ENCODE results near the gene UNC93A.
"Not testable (repeated sequence)": the region's sequence is repeated elsewhere in the genome, so short reads cannot be mapped to it uniquely, and the experiment has no call there.

UNC93A gene

GRCh38 chr6:167290786-167291622 is at the start of gene UNC93A:
UNC93A (plus strand) TSS chr6:167291315; CDS start chr6:167291490, 175 bp downstream.
- no peak for DNase-seq (ENCODE audit: low spot score)

GRCh38 chr6:167241321-167242134 is 49.6 kb upstream of the UNC93A start:
- not testable (repeated sequence) for DNase-seq (ENCODE audit: low spot score)

DNA sequence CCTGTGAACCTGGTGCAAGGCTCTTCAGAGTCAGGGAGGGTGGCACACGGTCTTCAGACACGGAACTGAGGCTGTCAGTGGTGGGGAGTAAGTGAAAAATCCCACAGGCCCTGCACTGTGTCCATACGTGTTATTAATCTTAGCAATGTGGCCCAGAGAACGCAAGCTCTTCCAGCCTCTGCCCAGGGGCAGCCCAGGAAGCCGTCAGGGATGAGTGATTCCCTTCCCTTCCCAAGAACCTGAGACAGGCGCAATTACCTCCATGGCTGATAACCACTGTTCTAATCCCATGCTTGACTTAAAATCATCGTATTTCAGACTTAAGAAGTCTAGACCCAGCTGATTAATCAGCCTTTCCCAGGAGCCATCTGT is 49.0 kb upstream of the UNC93A start:
- DNase-seq (ENCODE audit: low spot score), result not testable (repeated sequence)

DNA sequence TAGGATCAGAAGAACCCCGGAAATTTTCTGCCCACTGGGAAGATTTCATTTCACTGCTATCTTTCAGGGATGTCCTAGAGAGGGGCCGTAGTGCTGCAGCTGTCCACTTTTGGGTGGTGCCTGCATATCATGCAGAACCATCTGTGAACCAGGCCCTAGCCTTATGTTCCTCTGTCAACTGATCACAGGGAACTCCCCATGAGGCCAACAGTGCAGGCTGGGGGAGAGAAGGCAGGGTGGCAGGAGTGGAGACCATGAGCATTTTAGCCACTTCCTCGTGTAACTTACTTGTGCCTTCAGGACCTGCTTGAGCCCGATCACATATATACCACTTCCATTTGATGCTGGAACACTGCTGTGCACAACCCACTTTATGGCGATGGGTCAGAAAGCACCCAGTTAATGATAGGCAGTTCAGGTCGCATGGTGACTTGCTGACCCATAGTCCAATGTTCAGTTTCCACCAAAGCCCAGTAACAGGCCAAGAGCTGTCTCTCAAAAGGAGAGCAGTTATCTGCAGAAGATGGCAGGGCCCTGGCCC is 48.5 kb upstream of the UNC93A start:
- not testable (repeated sequence) for DNase-seq (ENCODE audit: low spot score)

DNA sequence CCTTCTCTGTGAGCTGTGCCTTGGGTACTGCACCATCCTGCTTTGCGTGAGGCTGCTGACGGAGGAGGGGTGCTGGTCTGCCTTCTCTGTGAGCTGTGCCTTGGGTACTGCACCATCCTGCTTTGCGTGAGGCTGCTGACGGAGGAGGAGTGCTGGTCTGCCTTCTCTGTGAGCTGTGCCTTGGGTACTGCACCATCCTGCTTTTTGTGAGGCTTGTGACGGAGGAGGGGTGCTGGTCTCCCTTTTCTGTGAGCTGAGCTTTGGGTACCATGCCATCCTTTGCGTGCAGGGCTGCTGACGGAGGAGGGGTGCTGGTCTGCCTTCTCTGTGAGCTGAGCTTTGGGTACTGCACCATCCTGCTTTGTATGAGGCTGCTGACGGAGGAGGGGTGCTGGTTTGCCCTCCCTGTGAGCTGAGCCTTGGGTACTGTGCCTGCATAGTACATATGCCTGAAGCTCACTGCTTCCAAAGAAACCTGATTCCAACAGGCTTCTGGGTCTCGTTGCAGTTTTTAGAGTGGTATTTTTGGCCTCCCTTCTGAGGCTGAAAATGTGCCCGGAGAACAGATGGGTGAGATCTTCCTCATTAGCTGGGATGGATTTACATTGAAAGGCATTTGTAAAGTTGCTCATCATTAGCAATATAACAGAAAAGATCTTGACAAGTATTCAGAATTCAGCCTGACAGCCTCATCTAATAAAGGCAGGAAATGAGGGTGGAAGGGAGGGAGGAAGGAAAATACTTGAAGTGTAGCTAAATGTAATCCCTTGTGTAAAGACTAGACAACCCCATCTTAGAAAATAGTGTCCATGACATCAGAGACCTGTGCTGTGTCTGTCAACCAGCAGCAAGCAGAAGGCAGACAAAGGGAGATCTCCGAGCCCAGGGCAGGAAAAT is 46.8 kb upstream of the UNC93A start:
- no peak for DNase-seq (ENCODE audit: low spot score)

GRCh38 chr6:167244991-167245390 is 46.1 kb upstream of the UNC93A start:
- no peak for DNase-seq (ENCODE audit: low spot score)

- no peak for DNase-seq (ENCODE audit: low spot score)
Measured at GRCh38 chr6:167245591-167245990, 45.5 kb upstream of the UNC93A start.

DNA sequence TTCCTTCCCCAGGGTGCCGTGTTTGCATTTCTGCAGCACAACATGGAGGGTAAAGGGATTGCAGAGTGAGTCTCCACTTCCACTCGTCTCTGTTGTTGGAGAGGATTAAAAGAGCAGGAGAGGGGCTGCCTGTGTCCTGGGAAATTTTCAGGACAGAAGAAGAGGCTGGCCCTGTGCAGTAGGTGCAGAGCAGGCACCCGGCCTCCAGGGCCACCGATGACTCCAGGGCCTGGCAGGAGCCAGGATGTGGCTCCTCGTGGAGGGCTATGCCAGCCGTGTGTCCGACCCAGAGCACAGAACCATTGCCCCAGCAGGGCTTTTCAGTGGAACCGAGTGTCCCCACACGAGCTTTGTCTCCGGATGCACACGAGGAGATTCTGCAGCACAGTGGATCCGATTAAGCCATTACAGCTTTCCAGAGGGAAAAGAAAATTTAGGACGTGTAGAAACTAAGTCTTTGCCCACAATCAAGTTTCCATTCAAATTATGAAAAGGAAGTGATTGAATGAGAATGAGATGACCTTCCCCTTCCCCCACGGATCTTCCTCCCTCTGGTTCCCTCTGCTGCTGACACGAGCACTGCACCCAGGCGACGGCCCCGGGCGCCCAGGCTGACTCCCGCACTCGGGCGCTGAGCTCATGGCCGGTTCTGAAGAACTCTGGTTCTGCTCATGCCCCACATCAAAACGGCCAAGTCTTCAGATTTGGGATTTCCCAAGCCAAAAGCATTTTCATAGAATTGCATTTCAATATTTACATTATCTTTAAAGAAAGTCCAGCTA is 43.1 kb upstream of the UNC93A start:
- no peak for DNase-seq (ENCODE audit: low spot score)

DNA sequence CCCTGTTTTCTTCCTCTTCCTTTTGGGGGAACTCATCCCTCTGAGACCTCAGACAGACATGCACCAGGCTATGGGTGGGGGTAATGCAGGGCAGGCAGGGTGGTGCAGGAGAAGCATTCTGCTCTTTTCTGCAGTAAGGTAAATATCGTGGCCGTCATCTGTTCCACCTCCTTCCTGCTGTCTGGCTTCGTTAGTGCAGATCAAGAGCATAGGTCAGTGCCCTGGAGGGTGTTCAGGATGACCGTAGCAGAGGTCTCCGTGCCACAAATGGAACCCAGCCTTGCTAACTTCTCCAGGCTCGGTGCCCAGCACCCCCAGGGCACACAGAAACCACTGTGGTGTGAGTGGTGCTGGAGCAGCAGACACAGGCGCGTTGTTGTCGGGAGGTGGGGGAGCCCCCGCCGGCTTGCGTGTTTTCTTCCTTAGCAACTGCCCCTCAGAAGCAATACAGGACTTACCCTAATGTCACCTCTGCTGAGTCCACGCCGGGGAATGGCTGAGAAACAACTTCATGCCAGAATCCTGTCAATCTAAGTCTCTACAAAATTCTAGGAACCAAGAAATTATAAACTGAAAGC is 42.1 kb upstream of the UNC93A start:
- DNase-seq (ENCODE audit: low spot score), result not testable (repeated sequence)

DNA sequence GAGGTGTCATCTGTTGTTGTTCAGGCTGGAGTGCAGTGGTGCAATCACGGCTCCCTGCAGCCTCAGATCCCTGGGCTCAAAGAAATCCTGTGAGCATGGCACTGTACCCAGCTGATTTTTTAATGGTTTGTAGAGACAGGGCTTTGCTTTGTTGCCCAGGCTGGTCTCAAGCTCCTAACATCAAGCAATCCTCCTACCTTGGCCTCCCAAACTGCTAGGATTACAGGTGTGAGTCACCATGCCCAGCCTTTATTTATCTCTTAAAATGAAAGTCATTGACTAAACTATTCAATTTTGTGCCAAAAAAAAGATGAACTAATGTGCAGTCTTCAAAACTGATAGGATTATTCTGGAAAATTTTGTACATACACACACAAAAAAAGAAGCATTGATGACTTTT is 38.8 kb upstream of the UNC93A start:
- DNase-seq (ENCODE audit: low spot score), result no peak

DNA sequence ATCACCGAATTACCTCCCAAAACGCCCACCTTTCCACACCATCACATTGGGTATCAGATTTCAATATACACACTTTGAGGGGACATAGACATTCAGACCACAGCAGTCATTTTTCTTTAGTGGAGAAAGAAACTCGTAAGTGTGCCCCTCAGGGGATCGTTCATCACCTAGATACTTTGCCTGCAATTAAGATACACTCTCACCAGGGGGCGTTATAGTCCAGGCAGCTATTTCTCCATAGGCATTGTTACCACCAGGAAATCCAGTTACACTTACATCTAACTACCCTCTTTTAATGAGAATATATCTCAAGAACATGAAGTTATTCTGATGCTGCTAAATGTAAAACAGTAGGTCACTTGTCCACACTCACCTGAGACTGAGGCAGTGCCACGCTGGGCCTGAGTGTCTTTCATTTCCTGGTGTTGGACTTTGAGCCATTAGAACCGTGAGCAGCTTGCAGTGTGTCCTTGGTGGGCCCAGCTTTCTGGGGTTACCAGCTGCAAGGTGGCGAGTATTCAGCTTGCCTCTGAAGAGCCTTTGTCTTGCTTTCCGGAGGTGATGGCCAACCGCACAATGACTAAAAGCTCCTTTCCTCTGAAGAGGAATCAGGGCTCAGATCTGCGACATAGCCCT is 35.1 kb upstream of the UNC93A start:
- DNase-seq (ENCODE audit: low spot score), result no peak

GRCh38 chr6:167258646-167259045 is 32.5 kb upstream of the UNC93A start:
- DNase-seq (ENCODE audit: low spot score), result no peak

DNA sequence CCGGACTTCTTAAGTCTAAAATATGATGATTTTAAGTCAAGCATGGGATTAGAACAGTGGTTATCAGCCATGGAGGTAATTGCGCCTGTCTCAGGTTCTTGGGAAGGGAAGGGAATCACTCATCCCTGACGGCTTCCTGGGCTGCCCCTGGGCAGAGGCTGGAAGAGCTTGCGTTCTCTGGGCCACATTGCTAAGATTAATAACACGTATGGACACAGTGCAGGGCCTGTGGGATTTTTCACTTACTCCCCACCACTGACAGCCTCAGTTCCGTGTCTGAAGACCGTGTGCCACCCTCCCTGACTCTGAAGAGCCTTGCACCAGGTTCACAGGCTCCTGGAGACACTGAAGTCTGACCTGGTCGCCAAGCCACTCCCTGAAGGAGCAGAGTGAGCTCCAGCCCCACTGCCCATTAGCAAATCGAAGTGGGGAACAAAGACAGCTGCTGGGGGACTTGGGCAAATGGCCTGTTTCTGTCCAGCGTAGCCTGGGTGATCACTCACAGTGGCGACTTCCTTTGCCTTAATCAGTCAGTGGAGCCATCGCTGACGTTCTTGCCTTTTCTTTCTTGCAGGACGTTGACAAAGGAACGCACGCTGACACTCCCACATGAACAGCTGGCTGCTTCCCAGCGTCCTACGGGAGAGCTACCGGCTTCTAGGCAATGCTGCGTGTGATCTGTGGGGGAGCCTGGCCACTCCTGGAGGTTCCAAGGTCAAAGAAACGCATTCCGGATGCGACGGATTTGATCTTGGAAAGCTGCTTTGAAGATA is 24.9 kb upstream of the UNC93A start:
- not testable (repeated sequence) for DNase-seq (ENCODE audit: low spot score)

- DNase-seq (ENCODE audit: low spot score), result no peak
Measured at GRCh38 chr6:167266830-167267555, 24.1 kb upstream of the UNC93A start.

DNA sequence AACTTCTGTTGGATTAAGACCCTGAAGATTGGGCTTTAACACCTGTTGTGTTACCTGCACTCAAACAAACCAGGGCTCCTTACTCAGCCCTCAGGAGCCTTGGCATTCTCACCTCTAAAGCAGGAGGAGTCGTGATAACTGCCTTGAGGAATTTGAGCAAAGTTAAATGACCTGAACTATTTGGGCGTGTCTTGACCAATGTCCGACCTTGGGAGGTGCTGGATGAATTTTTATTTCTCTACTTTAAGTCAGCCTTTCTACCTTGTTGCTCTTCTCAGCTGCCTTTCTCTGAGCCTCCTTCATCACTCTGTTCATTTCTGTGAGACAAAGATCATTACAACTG is 23.6 kb upstream of the UNC93A start:
- DNase-seq (ENCODE audit: low spot score), result not testable (repeated sequence)

DNA sequence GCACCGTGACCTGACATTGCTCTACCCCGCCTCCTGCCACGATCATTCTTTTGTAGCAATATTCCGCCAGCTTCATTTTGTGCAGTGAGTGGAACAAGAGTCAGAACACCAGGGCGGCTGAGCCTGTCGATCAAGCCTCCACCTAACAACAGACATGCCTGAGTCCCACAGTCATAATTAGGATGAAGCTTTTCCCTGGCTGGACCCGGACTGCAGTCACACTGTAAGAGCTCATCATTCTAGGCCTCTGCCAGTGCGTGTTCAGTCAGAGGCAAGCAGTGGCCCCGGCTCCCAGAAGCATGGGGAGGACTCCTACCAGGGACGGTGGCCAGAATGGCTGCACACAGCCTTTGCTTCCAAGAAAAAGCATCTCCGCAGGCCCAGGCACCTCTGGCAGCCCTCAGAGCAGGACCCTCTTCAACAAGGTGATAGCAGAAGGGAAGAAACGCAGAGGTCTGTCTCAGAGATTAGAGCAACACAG is 23.2 kb upstream of the UNC93A start:
- no peak for DNase-seq (ENCODE audit: low spot score)

DNA sequence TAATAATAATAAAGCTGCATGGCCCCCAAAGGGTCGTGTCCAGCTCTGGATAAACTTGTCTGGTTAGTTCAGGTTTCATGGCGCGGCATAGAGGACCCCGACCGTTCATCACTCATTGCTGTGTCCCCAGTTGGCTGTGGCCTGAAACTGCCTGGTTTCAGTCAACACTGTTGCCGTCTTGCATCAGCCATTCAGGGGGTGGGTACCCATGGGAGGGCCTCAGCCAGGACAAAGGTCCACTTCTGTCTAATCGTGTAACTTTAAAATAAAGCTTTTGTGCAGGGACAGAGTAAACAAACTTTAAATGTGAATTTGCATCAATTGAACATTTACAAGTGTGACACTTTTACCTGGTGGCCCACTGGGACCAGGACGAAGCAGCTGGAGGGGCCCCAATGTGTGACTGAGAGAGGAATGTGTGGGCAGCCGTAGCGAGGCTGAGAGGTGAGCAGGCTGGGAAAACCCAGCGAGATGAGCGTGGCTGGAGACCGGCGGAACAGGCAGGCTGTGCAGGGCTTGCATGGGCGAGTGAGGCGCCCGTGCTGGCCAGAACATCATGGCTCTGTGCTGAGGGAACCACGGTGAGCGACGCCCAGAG is 22.3 kb upstream of the UNC93A start:
- DNase-seq (ENCODE audit: low spot score), result no peak
